Measurements from ENCODE around the gene ARSD. TPM values are rescaled to one million over a fixed set of nuclear protein-coding genes. Genes with fewer than 3 reads are reported as not detected.

Gene ARSD
- polyA plus RNA-seq, 4 donors = 49.8 to 56.2 (median 50.7) TPM

DNA sequence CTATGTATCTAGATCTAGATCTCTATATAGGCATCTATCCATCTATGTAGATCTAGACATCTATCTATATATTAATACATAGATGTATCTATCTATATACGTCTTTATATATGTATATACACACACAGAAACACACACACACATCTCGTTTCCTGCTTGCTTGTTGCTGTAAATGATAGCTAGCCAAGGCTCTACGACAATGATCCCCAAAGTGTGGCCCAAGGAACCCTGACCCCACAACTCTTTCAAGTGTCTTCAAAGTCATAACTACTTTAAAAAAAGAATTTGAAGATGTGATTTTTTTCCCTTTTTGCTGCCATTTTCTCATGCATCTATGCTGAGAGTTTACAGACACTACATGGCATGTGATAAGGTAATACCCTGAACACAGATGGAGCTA is 71.6 kb downstream of the ARSD start:
- no peak for DNase-seq (ENCODE audit: low read depth in 4 of 4, low spot score in 3 of 4)

DNA sequence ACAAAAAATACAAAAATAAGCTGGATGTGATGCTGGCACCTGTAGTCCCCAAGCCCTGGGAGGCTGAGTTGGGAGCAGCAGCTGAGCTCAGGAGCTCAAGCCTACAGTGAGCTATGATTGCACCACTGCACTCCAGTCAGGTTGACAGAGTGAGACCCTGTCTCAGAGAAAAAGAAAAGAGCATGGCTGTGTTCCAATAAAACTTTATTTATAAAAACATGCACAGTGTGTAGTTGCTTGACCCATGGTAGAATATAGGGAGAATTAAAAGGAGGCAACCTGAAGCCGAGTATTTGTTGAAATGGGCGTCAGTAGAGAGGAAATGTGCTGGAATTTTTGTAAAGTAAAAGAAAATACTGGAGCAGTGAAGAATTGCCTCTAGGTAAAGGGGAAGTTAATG is 73.4 kb downstream of the ARSD start:
- no peak for DNase-seq (ENCODE audit: low read depth in 4 of 4, low spot score in 3 of 4)

- no peak for DNase-seq (ENCODE audit: low read depth in 4 of 4, low spot score in 3 of 4)
Observed at GRCh38 chrX:2854918-2855317, 74.2 kb downstream of the ARSD start.

Other genes with a start within 250 kb of the ARSD start
- 100 to 1,000 TPM; 226 to 252 (median 231) TPM for gene CD99, start 238.0 kb downstream of the ARSD start, polyA plus RNA-seq (ENCODE audit: insufficient read length in 4 of 4)
- under 1 TPM; 0.24 to 0.56 (median 0.31) TPM for gene XG, start 177.3 kb downstream of the ARSD start, polyA plus RNA-seq (ENCODE audit: insufficient read length in 4 of 4)
- gene GYG2, start 100.4 kb downstream of the ARSD start, polyA plus RNA-seq (ENCODE audit: insufficient read length in 4 of 4) = 10 to 100 TPM; 15.2 to 17.8 (median 17.0) TPM
- gene ARSH, start 77.2 kb upstream of the ARSD start, polyA plus RNA-seq (ENCODE audit: insufficient read length in 4 of 4) = not detected
- gene ARSF, start 112.1 kb upstream of the ARSD start, polyA plus RNA-seq (ENCODE audit: insufficient read length in 4 of 4) = under 1 TPM; 0.10 to 0.22 (median 0.14) TPM

Data from right renal pelvis (tissue), 4 donors.